GM11168 (cell line): ENCODE data around the gene APOBEC4.

Experiments
- in situ Hi-C: fragments of 300-500 bp; cut with MboI; formaldehyde crosslinking; loops from one replicate; pipeline ENCODE4 v1.12.0; 2022; ENCODE audit warnings: low sequenced_read_pairs; ENCODE audit not compliant: unreplicated experiment

Gene APOBEC4

GRCh38 chr1:183675883-183676585 lies 22.9 kb upstream of the APOBEC4 start:
- in situ Hi-C loops = no loop called here

- in situ Hi-C loops = no loop called here
These were observed 22.3 kb upstream of the APOBEC4 start for GRCh38 chr1:183675381-183675780.

- in situ Hi-C loops = no loop called here
These were observed 21.8 kb upstream of the APOBEC4 start for GRCh38 chr1:183674886-183675285.

GRCh38 chr1:183674339-183674738 lies 21.2 kb upstream of the APOBEC4 start:
- in situ Hi-C loops = no loop called here

GRCh38 chr1:183673605-183674323 lies 20.6 kb upstream of the APOBEC4 start:
- in situ Hi-C loops = no loop called here

- in situ Hi-C loops = no loop called here
These were observed 17.1 kb upstream of the APOBEC4 start for GRCh38 chr1:183670169-183670568.

GRCh38 chr1:183656355-183656754 lies 3.2 kb upstream of the APOBEC4 start:
- in situ Hi-C loops = no loop called here

- in situ Hi-C loops = no loop called here
These were observed 2.5 kb upstream of the APOBEC4 start for GRCh38 chr1:183655562-183656075.

GRCh38 chr1:183654706-183655105 lies 1.6 kb upstream of the APOBEC4 start:
- in situ Hi-C loops = no loop called here

- in situ Hi-C loops = no loop called here
These were observed 848 bp upstream of the APOBEC4 start for GRCh38 chr1:183653876-183654451.

GRCh38 chr1:183653462-183653794 lies 312 bp upstream of the APOBEC4 start:
- in situ Hi-C loops = no loop called here

- in situ Hi-C loops = no loop called here
These were observed 1.0 kb downstream of the APOBEC4 start for GRCh38 chr1:183652107-183652506.

GRCh38 chr1:183651612-183652011 lies 1.5 kb downstream of the APOBEC4 start:
- in situ Hi-C loops = no loop called here

- in situ Hi-C loops = loop anchor here (10.0 kb wide), 1 partner anchor 267 kb away; no protein-coding TSS in a partner anchor
These were observed 5.1 kb downstream of the APOBEC4 start for GRCh38 chr1:183648042-183648441.

- in situ Hi-C loops = loop anchor here (10.0 kb wide), 1 partner anchor 268 kb away; no protein-coding TSS in a partner anchor
These were observed 6.3 kb downstream of the APOBEC4 start for GRCh38 chr1:183646776-183647175.

- in situ Hi-C loops = loop anchor here (10.0 kb wide), 1 partner anchor 269 kb away; no protein-coding TSS in a partner anchor
These were observed 7.6 kb downstream of the APOBEC4 start for GRCh38 chr1:183645531-183645930.

GRCh38 chr1:183642166-183642565 lies 10.9 kb downstream of the APOBEC4 start:
- in situ Hi-C loops = loop anchor here (10.0 kb wide), 1 partner anchor 273 kb away; no protein-coding TSS in a partner anchor

- in situ Hi-C loops = loop anchor here (10.0 kb wide), 1 partner anchor 275 kb away; no protein-coding TSS in a partner anchor
These were observed 12.9 kb downstream of the APOBEC4 start for GRCh38 chr1:183640193-183640592.

- in situ Hi-C loops = no loop called here
These were observed 14.3 kb downstream of the APOBEC4 start for GRCh38 chr1:183638649-183639387.

- in situ Hi-C loops = no loop called here
These were observed 16.3 kb downstream of the APOBEC4 start for GRCh38 chr1:183636783-183637182.
